GM06990 (cell line): Measurements from ENCODE around the gene ONECUT1.

Experiments used
- DNase-seq: peaks from one replicate; pipeline ENCODE4 v3.0.0-alpha.2; 2011; ENCODE audit not compliant: insufficient read length; ENCODE audit errors: extremely low read depth
- H3K27me3 ChIP-seq: replicated peaks from 2 replicates; pipeline ENCODE4 v1.6.0; 2011; ENCODE audit warnings: low read length; ENCODE audit not compliant: control insufficient read depth, insufficient read depth
- H3K36me3 ChIP-seq: 2 replicates; pipeline ENCODE4 v1.5.1; 2011; ENCODE audit warnings: low read length; ENCODE audit not compliant: control insufficient read depth, insufficient read depth
- H3K4me3 ChIP-seq: replicated peaks from 2 replicates; pipeline ENCODE4 v1.5.1; 2011; ENCODE audit warnings: low read depth, mild to moderate bottlenecking, control low read depth, low read length
- CTCF ChIP-seq: IDR thresholded peaks from 2 replicates; pipeline ENCODE4 v1.5.1; 2011; ENCODE audit warnings: low read length, control low read depth, mild to moderate bottlenecking, inconsistent platforms; ENCODE audit not compliant: insufficient read depth, poor library complexity, severe bottlenecking

The ONECUT1 gene

DNA sequence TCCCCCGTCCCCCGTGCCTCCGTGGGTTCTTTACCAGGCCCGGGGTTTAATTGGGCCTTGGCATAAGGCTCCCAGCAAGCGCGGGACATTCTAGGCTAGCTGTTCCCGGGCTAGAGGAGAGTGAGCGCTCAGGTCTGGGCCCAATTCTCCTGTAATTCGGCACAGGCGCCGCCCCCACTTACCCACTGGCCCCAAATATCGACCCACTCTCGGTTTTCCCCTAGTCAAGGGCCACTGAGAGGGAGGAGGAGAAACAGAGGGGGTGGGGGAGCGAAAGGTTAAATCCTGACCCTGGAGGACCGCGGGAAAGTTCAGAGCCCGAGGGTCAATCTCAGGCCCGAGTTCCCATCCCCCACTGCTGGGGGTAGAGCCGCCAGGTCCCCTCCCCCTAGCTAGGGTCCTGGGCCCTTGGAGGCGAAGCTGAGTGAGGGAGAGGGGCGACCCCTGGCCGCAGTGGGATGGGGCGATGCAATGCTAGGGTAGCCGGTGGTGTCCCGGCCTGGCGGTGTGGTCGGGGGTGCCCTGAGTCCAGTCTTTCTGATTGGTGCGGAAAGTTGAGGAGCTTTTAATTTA is 8.5 kb upstream of the ONECUT1 start:
- Histone ChIP-seq H3K27me3 (peaks cover 13% of the 10 kb centered on the region), H3K36me3 (no peaks in the 10 kb centered on the region), H3K4me3 (no peak overlapping the region)
- no peak for DNase-seq
- peak; percentile 2 for TF ChIP-seq CTCF

DNA sequence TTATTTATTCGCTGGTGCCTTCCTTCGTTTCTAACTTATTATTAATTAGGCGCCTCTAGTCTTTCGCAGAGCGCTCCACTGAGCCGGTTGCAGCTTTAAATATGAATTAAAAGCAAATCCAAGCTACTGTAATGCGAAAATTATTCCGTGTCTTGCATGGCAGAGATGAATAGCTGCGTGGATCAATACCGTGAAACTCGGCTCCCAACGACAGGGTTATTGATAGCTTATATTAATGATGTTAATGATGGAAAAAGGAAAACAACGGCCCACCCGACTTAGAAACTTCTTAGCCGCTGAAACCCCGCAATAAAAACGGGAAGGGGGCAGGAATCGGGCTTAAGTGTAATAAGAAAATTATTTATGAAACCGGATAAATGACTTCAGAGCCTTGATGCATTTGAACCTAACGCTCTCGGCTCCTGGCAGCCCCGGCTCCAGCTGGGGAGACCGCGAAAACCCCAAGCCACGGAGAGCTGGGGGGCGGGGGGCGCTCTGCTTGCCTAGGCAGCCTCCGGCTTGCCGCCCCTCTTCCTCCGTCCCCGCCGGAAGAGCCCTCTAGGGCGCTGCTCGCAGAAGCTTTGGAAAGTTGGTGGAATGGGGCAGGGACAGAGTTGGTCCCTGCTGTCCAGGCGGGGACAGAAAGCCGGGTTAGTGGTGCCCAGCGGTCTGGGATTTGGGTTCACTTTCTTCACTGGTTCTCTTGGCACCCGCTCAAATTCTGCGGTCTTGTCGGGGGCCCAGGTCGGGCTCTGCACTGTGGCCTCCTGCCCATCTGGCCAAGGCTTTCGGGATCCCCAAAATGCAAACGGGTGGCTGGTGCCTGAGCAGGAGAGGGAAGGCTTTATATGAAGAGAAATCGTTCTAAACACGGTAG is 7.7 kb upstream of the ONECUT1 start:
- no peak overlapping the region for H3K4me3 ChIP-seq
- H3K36me3 ChIP-seq = no peaks in the 10 kb centered on the region
- TF ChIP-seq CTCF = no peak
- peaks cover 10% of the 10 kb centered on the region for H3K27me3 ChIP-seq
- DNase-seq = no peak

DNA sequence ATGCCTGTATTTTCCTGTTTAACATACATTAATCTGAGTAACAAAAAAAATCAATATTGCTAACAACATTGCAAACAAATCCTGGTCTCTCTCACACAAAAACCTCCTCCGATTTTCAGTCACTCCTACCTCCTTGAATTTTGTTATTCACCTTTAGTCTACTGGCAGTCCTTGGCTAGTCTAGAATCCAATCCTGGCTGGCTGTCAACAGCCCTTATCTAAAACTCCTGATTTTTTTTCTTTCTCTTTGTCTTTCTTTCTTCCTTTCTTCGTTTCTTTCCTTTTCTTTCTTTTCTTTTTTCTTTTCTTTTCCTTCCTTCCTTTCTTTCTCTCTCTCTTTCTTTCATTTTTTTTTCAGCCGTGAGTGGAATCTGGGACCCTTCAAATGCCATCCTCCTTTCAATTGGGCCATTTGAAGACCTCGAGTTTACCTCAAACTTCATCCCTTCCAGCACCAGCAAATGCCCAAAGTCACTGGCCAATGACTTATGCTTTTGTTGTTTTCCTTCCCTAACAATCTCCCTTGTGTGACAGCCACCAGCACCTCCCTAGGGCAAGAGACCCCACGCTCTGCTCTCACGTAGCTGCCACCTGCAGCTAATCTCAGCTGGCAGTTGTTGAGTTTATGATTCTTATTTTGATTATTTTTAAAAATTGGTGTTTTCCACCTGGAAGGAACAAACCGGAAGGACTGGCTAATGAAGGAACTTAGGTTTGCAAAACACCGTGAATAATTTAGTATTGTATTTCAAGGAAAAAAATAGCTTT is 6.8 kb upstream of the ONECUT1 start:
- Histone ChIP-seq H3K36me3 (no peaks in the 10 kb centered on the region), H3K4me3 (no peak overlapping the region), H3K27me3 (peaks cover 10% of the 10 kb centered on the region)
- TF ChIP-seq CTCF = no peak
- no peak for DNase-seq

DNA sequence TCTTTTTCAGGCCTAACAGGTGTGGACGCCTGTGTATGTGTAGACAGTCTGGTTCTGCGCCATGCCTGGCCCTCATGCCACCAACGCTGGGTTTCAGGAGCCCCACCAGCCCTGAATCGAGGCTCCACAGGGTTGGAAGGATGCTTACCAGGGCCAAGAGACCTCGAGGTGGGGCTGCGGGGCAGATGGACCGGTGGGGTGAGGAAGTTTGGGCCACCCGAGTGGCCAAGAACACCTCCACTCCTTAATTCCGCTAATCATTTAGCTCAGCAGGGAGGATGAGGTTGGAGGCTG is 6.0 kb upstream of the ONECUT1 start:
- H3K4me3 ChIP-seq = no peak overlapping the region
- H3K27me3 ChIP-seq = peaks cover 10% of the 10 kb centered on the region
- no peaks in the 10 kb centered on the region for H3K36me3 ChIP-seq
- TF ChIP-seq CTCF = no peak
- no peak for DNase-seq

- Histone ChIP-seq H3K27me3 (peaks cover 8% of the 10 kb centered on the region), H3K36me3 (no peaks in the 10 kb centered on the region), H3K4me3 (no peak overlapping the region)
- TF ChIP-seq CTCF = no peak
- DNase-seq = no peak
Measured at GRCh38 chr15:52795464-52796227, 5.5 kb upstream of the ONECUT1 start.
